Lower lobe of right lung (tissue), 2 donors: Measurements from ENCODE around the gene SMIM26. TPM values are rescaled to one million over a fixed set of nuclear protein-coding genes. Genes with fewer than 3 reads are reported as not detected.
A peak's percentile ranks its signal among the peaks of the same experiment; 100 is the strongest.
"Not testable (repeated sequence)": the region's sequence is repeated elsewhere in the genome, so short reads cannot be mapped to it uniquely, and the experiment has no call there.

ENCODE experiments used
- ATAC-seq, 2 donors: fragments of 200-7000 bp; cut with Tn5 transposase; one replicate each; pipeline ENCODE4 v1.9.1; 2020 to 2022; ENCODE audit warnings: mild to moderate bottlenecking in 2 of 2, moderate library complexity in 2 of 2
- DNase-seq: peaks from one replicate; pipeline ENCODE4 v3.0.0-alpha.2; 2020
- H3K27ac ChIP-seq: fragments of 200-600 bp; one replicate; pipeline ENCODE4 v1.8.0; 2022
- H3K27me3 ChIP-seq: fragments of 200-600 bp; one replicate; pipeline ENCODE4 v1.8.0; 2022; ENCODE audit warnings: low read depth
- H3K36me3 ChIP-seq: fragments of 200-600 bp; one replicate; pipeline ENCODE4 v1.8.0; 2022; ENCODE audit warnings: mild to moderate bottlenecking
- H3K4me1 ChIP-seq: fragments of 200-600 bp; one replicate; pipeline ENCODE4 v1.8.0; 2022
- H3K4me3 ChIP-seq: fragments of 200-600 bp; one replicate; pipeline ENCODE4 v1.8.0; 2022; ENCODE audit warnings: mild to moderate bottlenecking
- H3K9me3 ChIP-seq: fragments of 200-600 bp; one replicate; pipeline ENCODE4 v1.8.0; 2022
- CTCF ChIP-seq: fragments of 200-600 bp; IDR thresholded peaks from one replicate; pipeline ENCODE4 v1.8.0; 2022; ENCODE audit warnings: antibody characterized with exemption, mild to moderate bottlenecking
- intact Hi-C: fragments of 100-400 bp; cut with DNase I; formaldehyde crosslinking; loops from one replicate; pipeline ENCODE4 v1.11.0; 2022
- long read RNA-seq: library from polyadenylated mRNA; unstranded; transcript quantifications from one replicate; pipeline ENCODE4 v2.0.0, GENCODE V29; 2021
- total RNA-seq: library from RNA; stranded (reverse); fragmentation: NEBNext Ultra II Directional; extraction: Animal tissue kit (Norgen Biotek cat#: 25700); gene quantifications from one replicate; pipeline ENCODE4 v1.2.1, GENCODE V29; 2021
- donor health status: DM: no; HTN: yes; CAD: no; lungs with severe emphysema.

Gene SMIM26
- total RNA-seq = 56.4 TPM
- long read RNA-seq, transcript SMIM26-201 (2 exons, 505 nt) = minor isoform, 13 of 38 reads
- long read RNA-seq, transcript SMIM26-202 (2 exons, 575 nt) = major isoform, 23 of 38 reads
- long read RNA-seq, partial matches to known transcripts = 0 of 38 reads
- long read RNA-seq, other reads (novel, unspliced or antisense) = 2 of 38 reads

- peak; percentile 96 for DNase-seq
- no peak for TF ChIP-seq CTCF
- H3K27ac ChIP-seq = peak within 1 kb of the TSS; percentile 90
- peaks cover 34% of the 10 kb centered on the region for H3K36me3 ChIP-seq
- H3K27me3 ChIP-seq = no peaks in the 10 kb centered on the region
- peaks cover 15% of the 10 kb centered on the region for H3K4me1 ChIP-seq
- intact Hi-C loops = no loop called here
- ATAC-seq = peak; percentile 99 to 100
- H3K9me3 ChIP-seq = no peaks in the 10 kb centered on the region
- peak within 1 kb of the TSS; percentile 83 for H3K4me3 ChIP-seq
Observed at GRCh38 chr20:18566892-18567738, at the start of gene SMIM26. SMIM26 (plus strand) TSS chr20:18567432; CDS start chr20:18567479, 47 bp downstream.

- H3K27ac ChIP-seq, H3K27me3 ChIP-seq, H3K9me3 ChIP-seq, ATAC-seq, H3K4me3 ChIP-seq, DNase-seq, H3K4me1 ChIP-seq, intact Hi-C loops: not testable (repeated sequence)
- peaks cover 50% of the 10 kb centered on the region for H3K36me3 ChIP-seq
Observed at GRCh38 chr20:18522066-18522465, 45.2 kb upstream of the SMIM26 start.

GRCh38 chr20:18523066-18523465 is 44.2 kb upstream of the SMIM26 start:
- no peak for ATAC-seq

GRCh38 chr20:18524646-18525045 is 42.6 kb upstream of the SMIM26 start:
- TF ChIP-seq CTCF = no peak
- H3K4me3 ChIP-seq = no peak overlapping the region
- ATAC-seq = no peak
- H3K36me3 ChIP-seq = peaks cover 67% of the 10 kb centered on the region
- no peaks in the 10 kb centered on the region for H3K9me3 ChIP-seq
- H3K27me3 ChIP-seq = no peaks in the 10 kb centered on the region
- no peak for DNase-seq
- intact Hi-C loops = no loop called here
- H3K4me1 ChIP-seq = no peaks in the 10 kb centered on the region
- no peak overlapping the region for H3K27ac ChIP-seq

More at GRCh38 chr20:18523066-18523465, 44.2 kb upstream of the SMIM26 start:
- Histone ChIP-seq H3K27me3 (no peaks in the 10 kb centered on the region), H3K27ac (no peak overlapping the region), H3K9me3 (no peaks in the 10 kb centered on the region), H3K4me1 (no peaks in the 10 kb centered on the region), H3K36me3 (peaks cover 52% of the 10 kb centered on the region), H3K4me3 (no peak overlapping the region)
- no peak for DNase-seq
- TF ChIP-seq CTCF = no peak
- intact Hi-C loops = no loop called here

- H3K27ac ChIP-seq, ATAC-seq, H3K4me3 ChIP-seq, intact Hi-C loops, H3K4me1 ChIP-seq, DNase-seq, H3K9me3 ChIP-seq, H3K27me3 ChIP-seq: not testable (repeated sequence)
- H3K36me3 ChIP-seq = peaks cover 80% of the 10 kb centered on the region
Observed at GRCh38 chr20:18526761-18527160, 40.5 kb upstream of the SMIM26 start.

GRCh38 chr20:18527339-18527738 is 39.9 kb upstream of the SMIM26 start:
- TF ChIP-seq CTCF = no peak
- Histone ChIP-seq H3K9me3 (no peaks in the 10 kb centered on the region), H3K27me3 (no peaks in the 10 kb centered on the region), H3K4me3 (no peak overlapping the region), H3K36me3 (peaks cover 86% of the 10 kb centered on the region), H3K27ac (no peak overlapping the region), H3K4me1 (no peaks in the 10 kb centered on the region)
- no peak for ATAC-seq
- intact Hi-C loops = no loop called here
- no peak for DNase-seq
